ENCODE data around the gene ITPK1. TPM values are rescaled to one million over a fixed set of nuclear protein-coding genes. Genes with fewer than 3 reads are reported as not detected.

ITPK1 gene
- total and polyA plus RNA-seq, 2 donors (not counting 3 experiments of a cell fraction or from before 2014, with no cell fraction given) = 39.6 to 51.8 TPM

- dilution Hi-C loops (cut with MboI; ENCODE audit: extremely low pct_ligation_motif_present, low sequenced_read_pairs) = no loop called here
- Histone ChIP-seq H3K4me2 (ENCODE audit: insufficient read depth, low read length) (no peak overlapping the region), H4K20me1 (replicated peaks; ENCODE audit: control insufficient read depth, extremely low read depth, insufficient read depth, low read length) (no peaks in the 10 kb centered on the region), H3K4me1 (ENCODE audit: control insufficient read depth, extremely low read depth, insufficient read depth, low read length) (peaks cover 17% of the 10 kb centered on the region), H3K9ac (replicated peaks; ENCODE audit: extremely low read depth, insufficient read depth, low read length) (no peak overlapping the region), H3K9me1 (replicated peaks; ENCODE audit: control insufficient read depth, extremely low read depth, insufficient read depth, low read length) (no peaks in the 10 kb centered on the region), H3K79me2 (ENCODE audit: control insufficient read depth, insufficient read depth, low read length) (no peaks in the 10 kb centered on the region), H3K9me3 (replicated peaks; ENCODE audit: control insufficient read depth, insufficient read depth, low read length) (no peaks in the 10 kb centered on the region), H3K27ac (ENCODE audit: insufficient read depth, low read depth, low read length) (no peak overlapping the region), H3K36me3 (ENCODE audit: control insufficient read depth in 2 of 2, extremely low read depth in 1 of 2, insufficient read depth in 2 of 2, low read length in 2 of 2) (no peaks in the 10 kb centered on the region), H2AFZ (ENCODE audit: low read depth, low read length) (no peak overlapping the region), H3K4me3 (replicated peaks in 1 of 3; ENCODE audit: insufficient read depth in 1 of 3, low read depth in 1 of 3, low read length in 3 of 3) (no peak overlapping the region), H3K27me3 (ENCODE audit: control insufficient read depth in 2 of 2, insufficient read depth in 2 of 2, low read length in 2 of 2) (no peaks in the 10 kb centered on the region)
- intact Hi-C loops (cut with micrococcal nuclease) = no loop called here
- FAIRE-seq (no peak), DNase-seq (ENCODE audit: low read depth, low spot score) (no peak)
- no TSS peak for BruUV-seq (replicated peaks)
- POLR2A ChIA-PET = no interaction called here
- TF ChIP-seq GATA2 (IDR thresholded peaks at IDR 0.05; ENCODE audit: insufficient read depth, insufficient read length, low read depth, low read length) = no peak
- no peak for TF ChIP-seq FOS (IDR thresholded peaks at IDR 0.05; ENCODE audit: borderline replicate concordance, insufficient read depth, low read length)
- no peak for TF ChIP-seq POLR2A (IDR thresholded peaks at IDR 0.05; ENCODE audit: low read depth, low read length)
- no peak for TF ChIP-seq CTCF (IDR thresholded peaks at IDR 0.05; ENCODE audit: extremely low read depth in 1 of 2, insufficient read depth in 1 of 2, low read depth in 1 of 2, low read length in 2 of 2)
- TF ChIP-seq JUN (IDR thresholded peaks at IDR 0.05; ENCODE audit: borderline replicate concordance, insufficient read depth, insufficient read length, low read depth) = no peak
- no peak for TF ChIP-seq POLR2AphosphoS5 (IDR thresholded peaks at IDR 0.05; ENCODE audit: insufficient read depth, low read depth, low read length)
- TF ChIP-seq MAX (IDR thresholded peaks at IDR 0.05; ENCODE audit: insufficient read depth, insufficient read length) = no peak
- no peak for TF ChIP-seq MYC (IDR thresholded peaks at IDR 0.05; ENCODE audit: low read depth, low read length)
- TF ChIP-seq EZH2 (IDR thresholded peaks at IDR 0.05; ENCODE audit: borderline replicate concordance, low read depth, low read length, severe bottlenecking) = no peak
- CTCF ChIA-PET = interaction anchor here (2.0 kb wide), 1 partner anchor 121 kb away, joined by 5 read pairs; no protein-coding TSS in a partner anchor
Observed at GRCh38 chr14:93072659-93073357, 42.9 kb downstream of the ITPK1 start.
